22Rv1 (cell line): ENCODE data around the gene FGGY.

Experiments
- ZFX ChIP-seq: fragments of 450-650 bp; IDR thresholded peaks from 2 replicates; pipeline ENCODE4 v1.6.1; 2017; ENCODE audit warnings: antibody characterized with exemption, borderline replicate concordance
- TF ChIP-seq, protein P1 (sequence below): fragments of 450-650 bp; IDR thresholded peaks from 2 replicates; pipeline ENCODE4 v1.5.1; 2017; ENCODE audit warnings: mild to moderate bottlenecking

DNA sequence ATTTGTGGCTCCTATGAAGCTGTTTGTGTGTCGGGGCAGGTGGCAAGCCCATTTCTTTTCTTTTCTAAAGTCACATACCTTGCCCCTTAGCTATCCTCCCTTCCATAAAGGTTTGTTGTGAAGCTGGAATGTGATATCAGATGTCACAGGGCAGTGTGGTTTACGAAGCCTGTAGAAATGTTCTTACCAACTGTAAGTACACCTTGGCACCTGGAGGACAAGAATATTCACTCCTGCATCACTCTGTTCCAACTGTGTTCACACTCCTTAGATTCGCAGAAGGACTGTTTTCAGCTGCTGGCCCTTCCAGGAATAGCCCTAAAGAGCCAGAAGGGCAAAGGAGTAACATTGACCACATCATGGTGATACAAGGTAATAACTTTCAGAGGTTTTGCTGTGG, 176.9 kb downstream of the FGGY start:
- TF ChIP-seq, protein P1, sequence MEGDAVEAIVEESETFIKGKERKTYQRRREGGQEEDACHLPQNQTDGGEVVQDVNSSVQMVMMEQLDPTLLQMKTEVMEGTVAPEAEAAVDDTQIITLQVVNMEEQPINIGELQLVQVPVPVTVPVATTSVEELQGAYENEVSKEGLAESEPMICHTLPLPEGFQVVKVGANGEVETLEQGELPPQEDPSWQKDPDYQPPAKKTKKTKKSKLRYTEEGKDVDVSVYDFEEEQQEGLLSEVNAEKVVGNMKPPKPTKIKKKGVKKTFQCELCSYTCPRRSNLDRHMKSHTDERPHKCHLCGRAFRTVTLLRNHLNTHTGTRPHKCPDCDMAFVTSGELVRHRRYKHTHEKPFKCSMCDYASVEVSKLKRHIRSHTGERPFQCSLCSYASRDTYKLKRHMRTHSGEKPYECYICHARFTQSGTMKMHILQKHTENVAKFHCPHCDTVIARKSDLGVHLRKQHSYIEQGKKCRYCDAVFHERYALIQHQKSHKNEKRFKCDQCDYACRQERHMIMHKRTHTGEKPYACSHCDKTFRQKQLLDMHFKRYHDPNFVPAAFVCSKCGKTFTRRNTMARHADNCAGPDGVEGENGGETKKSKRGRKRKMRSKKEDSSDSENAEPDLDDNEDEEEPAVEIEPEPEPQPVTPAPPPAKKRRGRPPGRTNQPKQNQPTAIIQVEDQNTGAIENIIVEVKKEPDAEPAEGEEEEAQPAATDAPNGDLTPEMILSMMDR, result no peak
- no peak for TF ChIP-seq ZFX
